ENCODE data around the gene SLFN11.
A peak's percentile ranks its signal among the peaks of the same experiment; 100 is the strongest.
"Not testable (repeated sequence)": the region's sequence is repeated elsewhere in the genome, so short reads cannot be mapped to it uniquely, and the experiment has no call there.

SLFN11 gene

GRCh38 chr17:35373534-35373983 lies at the start of gene SLFN11:
Gene SLFN11 (minus strand): TSS chr17:35373621. CDS start chr17:35363807, 9,814 bp downstream.
- peak; percentile 74 for DNase-seq

- DNase-seq, result not testable (repeated sequence)
Measured at GRCh38 chr17:35421069-35421468, 47.6 kb upstream of the SLFN11 start.

- DNase-seq, result no peak
Measured at GRCh38 chr17:35416659-35417058, 43.2 kb upstream of the SLFN11 start.

- DNase-seq, result not testable (repeated sequence)
Measured at GRCh38 chr17:35414707-35415106, 41.3 kb upstream of the SLFN11 start.

GRCh38 chr17:35414247-35414646 lies 40.8 kb upstream of the SLFN11 start:
- no peak for DNase-seq

GRCh38 chr17:35407531-35407930 lies 34.1 kb upstream of the SLFN11 start:
- DNase-seq, result no peak

GRCh38 chr17:35406568-35406967 lies 33.1 kb upstream of the SLFN11 start:
- no peak for DNase-seq

GRCh38 chr17:35404360-35404759 lies 30.9 kb upstream of the SLFN11 start:
- no peak for DNase-seq

GRCh38 chr17:35393783-35394182 lies 20.4 kb upstream of the SLFN11 start:
- DNase-seq, result not testable (repeated sequence)

GRCh38 chr17:35390663-35391062 lies 17.2 kb upstream of the SLFN11 start:
- DNase-seq, result no peak

GRCh38 chr17:35390156-35390555 lies 16.7 kb upstream of the SLFN11 start:
- no peak for DNase-seq

- DNase-seq, result no peak
Measured at GRCh38 chr17:35387496-35387895, 14.1 kb upstream of the SLFN11 start.

GRCh38 chr17:35377706-35378105 lies 4.3 kb upstream of the SLFN11 start:
- DNase-seq, result no peak

- no peak for DNase-seq
Measured at GRCh38 chr17:35377068-35377467, 3.6 kb upstream of the SLFN11 start.

- DNase-seq, result no peak
Measured at GRCh38 chr17:35376245-35376644, 2.8 kb upstream of the SLFN11 start.

- DNase-seq, result no peak
Measured at GRCh38 chr17:35374766-35375344, 1.4 kb upstream of the SLFN11 start.

GRCh38 chr17:35373984-35374765 lies 754 bp upstream of the SLFN11 start:
- peak; percentile 16 for DNase-seq

- DNase-seq, result no peak
Measured at GRCh38 chr17:35372846-35373533, 431 bp downstream of the SLFN11 start.

GRCh38 chr17:35371934-35372333 lies 1.5 kb downstream of the SLFN11 start:
- DNase-seq, result no peak

- DNase-seq, result no peak
Measured at GRCh38 chr17:35368081-35368830, 5.2 kb downstream of the SLFN11 start.

- no peak for DNase-seq
Measured at GRCh38 chr17:35361027-35361426, 12.4 kb downstream of the SLFN11 start.

- no peak for DNase-seq
Measured at GRCh38 chr17:35359398-35359797, 14.0 kb downstream of the SLFN11 start.

- DNase-seq, result no peak
Measured at GRCh38 chr17:35352284-35352683, 21.1 kb downstream of the SLFN11 start.
